RCC 7860 (cell line): ENCODE measurements around the gene TBX4.
"Not testable (repeated sequence)": the region's sequence is repeated elsewhere in the genome, so short reads cannot be mapped to it uniquely, and the experiment has no call there.

Source experiments
- DNase-seq: peaks from one replicate; pipeline ENCODE4 v3.0.0-alpha.2; 2015; ENCODE audit warnings: low spot score
- FAIRE-seq: peaks from 2 replicates; lab custom pipeline; 2012; peaks lifted over from hg19 to GRCh38; lab: Jason Lieb, UNC

Gene TBX4

GRCh38 chr17:61496174-61496956, 44.1 kb downstream of the TBX4 start:
- no peak for FAIRE-seq
- no peak for DNase-seq

- FAIRE-seq (no peak), DNase-seq (no peak)
These were observed 44.9 kb downstream of the TBX4 start for GRCh38 chr17:61496957-61497653.

GRCh38 chr17:61498042-61498994, 46.1 kb downstream of the TBX4 start:
- FAIRE-seq (no peak), DNase-seq (no peak)

- no peak for DNase-seq
- no peak for FAIRE-seq
These were observed 47.4 kb downstream of the TBX4 start for GRCh38 chr17:61499632-61500031.

- no peak for DNase-seq
- FAIRE-seq: no peak
These were observed 48.1 kb downstream of the TBX4 start for GRCh38 chr17:61500287-61500686.

GRCh38 chr17:61502292-61502691, 50.1 kb downstream of the TBX4 start:
- FAIRE-seq: no peak
- no peak for DNase-seq

GRCh38 chr17:61503961-61504360, 51.7 kb downstream of the TBX4 start:
- FAIRE-seq (no peak), DNase-seq (no peak)

- peak; percentile 68 for FAIRE-seq
These were observed 52.5 kb downstream of the TBX4 start for GRCh38 chr17:61504697-61505096.

GRCh38 chr17:61505846-61506627, 53.8 kb downstream of the TBX4 start:
- no peak for FAIRE-seq
- DNase-seq: no peak

More at GRCh38 chr17:61504697-61505096, 52.5 kb downstream of the TBX4 start:
- DNase-seq: peak; percentile 56

GRCh38 chr17:61507383-61508066, 55.3 kb downstream of the TBX4 start:
- no peak for DNase-seq
- FAIRE-seq: no peak

- DNase-seq (no peak), FAIRE-seq (no peak)
These were observed 56.7 kb downstream of the TBX4 start for GRCh38 chr17:61508912-61509311.

GRCh38 chr17:61509454-61509853, 57.2 kb downstream of the TBX4 start:
- not testable (repeated sequence) for DNase-seq, FAIRE-seq

GRCh38 chr17:61510237-61510636, 58.0 kb downstream of the TBX4 start:
- FAIRE-seq (no peak), DNase-seq (no peak)

GRCh38 chr17:61510991-61511390, 58.8 kb downstream of the TBX4 start:
- DNase-seq (no peak), FAIRE-seq (no peak)

- FAIRE-seq: no peak
- no peak for DNase-seq
These were observed 59.4 kb downstream of the TBX4 start for GRCh38 chr17:61511480-61512182.

- FAIRE-seq (no peak), DNase-seq (no peak)
These were observed 62.3 kb downstream of the TBX4 start for GRCh38 chr17:61514491-61514890.

- FAIRE-seq: no peak
- DNase-seq: no peak
These were observed 65.0 kb downstream of the TBX4 start for GRCh38 chr17:61517265-61517664.

- no peak for FAIRE-seq
- no peak for DNase-seq
These were observed 65.8 kb downstream of the TBX4 start for GRCh38 chr17:61517843-61518606.
